HG03457 (cell line): ENCODE results near the gene HSPG2.

Source experiments
- ATAC-seq: cut with Tn5 transposase; IDR thresholded peaks from one replicate; pipeline ENCODE4 v1.9.1; 2021; ENCODE audit warnings: moderate number of reproducible peaks; ENCODE audit not compliant: unreplicated experiment

The HSPG2 gene

DNA sequence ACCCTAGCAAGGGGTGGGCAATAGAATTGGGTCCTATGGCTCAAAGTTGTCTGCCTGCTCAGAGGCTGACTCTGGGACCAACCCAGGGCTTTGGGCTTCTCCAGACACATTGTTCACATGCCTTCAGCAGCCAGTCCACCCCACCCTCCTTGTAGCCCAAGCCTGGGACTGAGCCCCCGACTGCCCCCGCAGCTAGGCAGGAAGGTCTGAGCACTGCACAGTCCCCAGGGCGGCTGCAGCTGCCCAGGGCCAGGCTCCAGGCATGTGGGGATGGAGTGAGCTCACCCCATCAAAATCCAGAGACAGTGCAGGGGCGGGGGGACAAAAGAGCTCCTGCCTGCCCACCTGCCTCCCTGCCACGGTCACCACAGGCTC, 35.6 kb downstream of the HSPG2 start:
- ATAC-seq: no peak

DNA sequence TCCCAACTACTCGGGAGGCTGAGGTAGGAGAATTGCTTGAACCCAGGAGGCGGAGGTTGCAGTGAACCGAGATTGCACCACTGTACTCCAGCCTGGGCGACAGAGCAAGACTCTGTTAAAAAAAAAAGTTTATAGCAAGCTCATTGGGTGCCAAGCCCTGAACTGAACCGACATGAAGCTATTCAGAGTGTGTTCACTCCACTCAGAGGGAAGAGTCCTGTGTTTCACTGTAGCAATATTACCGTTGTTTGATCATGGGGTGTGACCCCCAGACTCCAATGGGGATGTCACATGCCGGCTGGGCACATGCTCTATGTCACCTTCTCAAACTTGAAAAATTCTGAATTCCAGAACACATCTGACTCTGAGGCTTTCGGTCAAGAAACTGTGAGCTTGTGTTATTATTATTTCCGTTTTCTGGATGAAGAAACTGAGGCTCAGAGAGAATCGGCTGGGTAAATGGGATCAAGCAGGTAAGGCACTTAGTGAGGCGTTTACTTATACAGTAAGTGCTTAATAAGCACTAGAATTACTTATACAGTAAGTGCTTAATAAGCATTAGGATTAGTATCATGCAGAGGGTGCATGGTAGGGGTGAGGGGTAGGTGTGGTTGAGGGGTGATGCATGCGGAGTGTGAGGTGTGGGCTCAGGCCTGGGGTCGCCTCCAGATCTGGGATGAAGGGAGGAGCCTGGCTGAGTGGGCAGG, 36.2 kb downstream of the HSPG2 start:
- no peak for ATAC-seq

DNA sequence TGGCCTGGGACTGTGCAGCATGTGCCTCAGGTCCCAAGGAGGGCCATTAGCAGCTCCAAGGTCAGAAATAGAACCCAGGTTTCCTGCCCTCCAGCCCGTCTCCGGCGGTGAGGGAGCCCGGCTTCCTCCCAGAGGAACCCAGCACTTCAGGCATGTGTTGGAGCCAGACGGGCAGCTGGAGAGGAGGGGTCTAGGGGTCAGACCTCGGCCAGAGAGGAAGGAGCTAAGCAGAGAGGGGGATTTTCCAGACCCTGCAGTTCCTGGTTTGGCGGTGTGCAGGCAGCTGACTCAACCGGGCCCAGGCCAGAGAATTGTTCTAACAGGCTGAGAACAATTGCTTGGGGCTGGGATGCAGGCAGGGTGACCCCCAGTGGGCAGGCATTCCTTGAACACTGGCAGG, 37.1 kb downstream of the HSPG2 start:
- no peak for ATAC-seq

DNA sequence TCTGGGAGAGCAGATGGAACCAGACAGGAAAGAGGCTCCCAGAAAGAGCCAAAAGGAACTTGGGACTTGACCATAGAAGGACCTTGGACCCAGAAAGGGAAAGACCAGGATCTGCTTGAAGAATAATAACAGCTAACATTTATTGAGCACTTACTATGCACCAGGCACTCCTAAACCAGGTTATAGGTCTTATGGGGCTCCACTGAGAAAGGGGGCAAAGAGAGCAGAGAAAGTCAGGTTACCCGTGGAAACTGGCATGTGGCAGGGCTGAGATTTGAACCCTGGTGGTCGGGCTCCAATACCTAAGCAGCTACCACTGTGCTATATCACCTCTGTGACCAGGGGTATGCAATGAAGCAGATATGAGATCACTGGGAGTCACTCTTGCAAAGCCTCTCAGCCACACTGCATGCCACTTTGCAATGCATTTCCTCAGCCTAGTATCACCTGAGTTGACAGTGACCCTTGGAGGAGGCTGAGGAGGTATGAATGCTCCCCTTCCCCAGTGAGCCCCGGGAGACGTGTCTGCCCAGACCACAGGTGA, 37.8 kb downstream of the HSPG2 start:
- no peak for ATAC-seq

DNA sequence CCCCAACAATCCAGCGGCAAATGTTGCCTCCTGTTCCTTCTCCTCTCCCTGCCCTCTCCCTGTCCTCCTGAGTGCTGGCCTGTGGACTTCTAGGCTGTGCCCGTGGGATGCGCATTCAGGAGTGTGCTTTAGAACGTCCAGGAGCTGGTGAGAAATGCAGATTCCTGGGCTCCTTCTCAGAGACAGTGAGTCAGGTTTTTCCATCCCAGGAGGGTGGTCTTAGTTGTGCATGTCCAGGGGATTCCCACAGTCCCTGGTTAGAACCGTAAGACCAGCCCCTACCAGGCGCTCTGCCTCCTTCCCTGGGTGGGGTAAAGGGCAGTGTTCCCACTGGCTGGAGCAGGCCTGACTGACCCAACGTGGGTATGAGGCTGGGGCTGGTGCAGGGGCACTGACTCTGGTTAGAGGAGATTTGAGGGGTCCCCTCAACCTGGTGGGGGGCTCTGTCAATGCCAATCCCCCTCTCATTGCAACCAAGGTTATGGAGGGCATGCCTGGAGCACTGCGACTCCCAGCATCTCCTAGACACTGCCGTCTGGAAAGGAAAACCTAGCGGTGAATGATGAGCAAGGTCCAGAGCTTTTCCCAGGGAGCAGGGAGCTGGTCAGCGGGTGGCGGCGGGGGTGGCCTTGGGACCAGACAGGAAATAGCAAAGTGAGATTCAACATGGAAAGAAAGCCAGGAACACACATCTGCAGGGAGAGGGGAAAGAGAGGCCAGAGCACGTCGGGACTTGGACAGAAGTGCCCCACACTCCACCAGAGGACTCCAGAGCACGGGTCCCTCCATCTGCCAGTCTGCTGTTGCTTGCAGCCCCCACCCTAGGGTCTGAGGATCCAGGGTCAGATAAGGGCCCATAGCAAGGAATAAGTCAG, 38.5 kb downstream of the HSPG2 start:
- ATAC-seq: no peak

DNA sequence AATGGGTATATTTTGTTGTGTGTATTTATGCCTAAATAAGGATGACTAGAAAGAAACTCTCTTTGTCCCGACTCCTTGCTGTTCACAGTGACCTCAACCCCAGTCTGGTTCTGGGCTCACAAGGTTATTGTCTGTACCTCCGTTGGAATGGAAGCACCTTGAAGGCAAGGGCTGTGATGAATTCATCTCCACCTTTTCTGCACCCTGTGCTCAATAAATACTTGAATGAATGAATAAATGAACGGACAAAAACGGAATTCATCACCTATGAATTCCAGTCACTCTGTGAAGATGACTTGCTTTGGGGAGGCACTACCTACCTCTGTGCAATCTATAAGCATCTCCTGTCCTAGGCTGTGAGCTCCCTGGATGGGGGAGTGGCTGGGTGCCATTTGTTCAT, 39.3 kb downstream of the HSPG2 start:
- no peak for ATAC-seq

DNA sequence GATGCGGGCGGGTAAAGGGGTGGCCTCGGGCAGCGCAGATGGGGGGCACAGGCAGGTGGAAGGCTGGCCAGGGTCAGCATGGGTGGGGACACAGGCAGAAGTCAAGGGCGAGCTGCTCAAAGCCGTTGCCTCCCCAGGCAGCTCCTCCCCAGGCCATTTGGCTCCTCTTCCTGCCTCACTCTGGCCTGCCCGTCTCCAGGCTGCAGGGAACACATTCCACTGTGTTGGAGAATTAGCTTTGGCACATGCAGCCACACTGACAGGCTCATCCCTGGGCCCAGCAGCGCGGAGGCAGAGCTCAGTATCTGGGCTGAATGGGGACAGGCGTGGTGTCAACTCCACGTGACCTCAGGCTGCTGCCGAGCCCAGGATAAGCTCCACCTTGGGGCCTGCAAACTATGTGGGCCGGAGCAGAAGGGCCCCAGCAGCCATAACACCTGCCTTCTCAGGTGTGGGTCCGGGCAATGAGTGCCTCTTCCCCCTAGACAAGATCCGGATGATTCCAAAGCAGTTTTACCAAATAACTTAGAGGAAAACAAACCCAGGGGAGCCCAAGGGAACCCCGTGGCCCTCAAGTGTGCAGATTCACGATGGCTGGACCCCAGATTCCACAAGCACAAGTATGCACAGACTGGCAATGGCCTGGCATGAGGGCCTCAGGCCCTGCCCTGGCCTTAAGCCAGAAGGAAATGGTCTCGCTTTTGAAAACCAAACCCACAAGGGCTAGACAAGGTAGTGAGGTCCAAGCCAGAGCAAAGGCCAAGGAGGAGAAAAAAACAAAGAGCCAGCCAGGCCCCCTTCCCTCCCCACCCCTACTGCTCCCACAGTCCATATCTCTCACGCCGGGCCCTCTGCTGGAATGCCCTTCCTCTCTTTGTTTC, 40.2 kb downstream of the HSPG2 start:
- no peak for ATAC-seq

DNA sequence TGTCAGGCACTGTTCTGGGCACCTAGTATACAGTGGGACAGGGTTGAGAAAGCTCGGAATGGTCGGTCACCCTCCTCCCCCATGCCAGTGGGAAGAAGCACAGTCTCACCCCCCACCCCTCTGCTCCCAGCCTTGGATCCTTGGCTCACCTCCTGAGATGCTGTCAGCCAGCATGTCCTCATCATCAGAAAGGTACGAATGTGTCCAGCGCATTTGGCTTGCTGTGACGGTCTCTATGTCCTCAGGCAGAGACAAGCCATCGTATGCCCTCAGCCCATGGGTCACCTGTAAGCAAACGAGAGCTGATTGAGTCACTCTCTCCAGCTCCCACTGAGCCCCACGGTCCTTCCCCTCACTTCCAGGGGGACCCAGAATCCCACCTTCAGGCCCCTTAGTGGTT, 41.1 kb downstream of the HSPG2 start:
- ATAC-seq: no peak

DNA sequence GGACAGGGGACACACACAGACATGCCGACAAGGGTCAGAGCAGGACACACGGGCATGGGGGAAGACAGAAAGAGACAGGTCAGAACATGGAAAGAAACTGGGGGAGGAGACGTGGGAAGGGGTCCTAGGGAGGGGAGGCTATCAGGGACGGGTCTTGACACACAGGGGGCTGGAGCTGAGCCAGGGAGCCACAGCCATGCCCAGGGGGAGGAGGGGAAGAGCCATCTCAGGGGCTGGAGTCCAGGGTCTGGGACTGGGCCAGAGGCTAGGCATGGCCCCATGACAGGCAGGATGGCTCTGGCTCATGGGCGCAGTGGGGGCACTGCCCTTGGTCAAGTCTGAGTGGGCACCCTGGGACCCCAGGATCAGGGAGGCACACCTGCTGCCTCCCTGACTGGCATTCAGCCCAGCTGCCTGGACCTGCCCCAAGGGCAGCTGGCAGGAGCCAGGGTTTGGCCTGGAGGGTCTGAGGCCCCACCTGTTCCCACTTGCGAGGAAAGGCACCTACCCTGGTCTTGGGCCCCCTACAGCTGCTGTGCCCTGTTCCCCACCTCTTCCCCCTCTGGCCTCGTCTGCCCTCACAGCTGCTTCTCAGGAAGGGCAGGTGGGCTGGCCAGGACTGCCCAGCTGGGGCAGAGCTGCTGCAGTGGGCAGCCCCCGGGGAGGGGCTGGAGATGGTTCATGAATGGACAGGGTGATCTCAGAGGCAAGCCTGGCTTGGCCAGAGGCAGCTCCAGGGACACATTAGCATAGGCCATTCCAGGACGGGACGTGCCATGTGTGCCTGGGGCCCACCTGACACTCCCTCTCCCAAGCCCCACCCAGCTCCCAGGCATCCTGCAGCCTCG, 42.9 kb downstream of the HSPG2 start:
- no peak for ATAC-seq

DNA sequence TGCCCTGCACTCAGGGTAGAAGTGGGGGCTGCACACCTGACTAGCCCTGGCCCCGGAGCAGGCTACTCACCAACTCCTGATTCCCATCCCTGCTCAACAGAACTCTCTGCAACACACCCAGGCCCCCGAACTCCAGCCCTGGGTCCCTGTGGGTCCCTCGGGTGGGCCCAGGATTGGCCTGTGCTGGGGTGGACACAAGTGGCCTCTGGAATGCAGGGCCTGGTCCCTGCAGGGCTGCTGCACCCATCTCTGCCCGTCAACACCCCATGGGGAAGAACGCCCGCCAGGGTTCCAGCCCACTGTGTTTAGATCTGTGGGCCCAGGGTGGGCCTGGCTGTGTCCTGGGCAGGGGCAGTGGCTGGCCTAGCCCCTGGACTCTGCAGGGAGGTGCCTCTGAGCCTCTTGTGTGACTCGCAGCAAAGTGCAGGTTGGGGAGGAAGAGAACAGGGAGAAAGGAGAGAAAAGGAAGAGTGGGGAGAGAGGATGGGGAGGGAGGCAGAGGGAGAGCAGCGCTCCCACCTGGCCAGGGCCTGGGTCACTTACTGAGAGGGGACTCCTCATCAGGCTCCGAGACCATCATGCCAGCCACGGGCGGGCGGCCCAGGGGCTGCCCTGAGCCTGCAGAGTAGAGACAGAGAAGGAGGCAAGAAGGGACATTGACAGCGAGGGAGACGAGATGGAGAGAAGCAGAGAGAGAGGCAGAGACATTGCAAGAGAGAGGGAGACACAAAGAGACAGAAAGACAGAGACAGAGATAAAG, 43.9 kb downstream of the HSPG2 start:
- ATAC-seq: no peak

DNA sequence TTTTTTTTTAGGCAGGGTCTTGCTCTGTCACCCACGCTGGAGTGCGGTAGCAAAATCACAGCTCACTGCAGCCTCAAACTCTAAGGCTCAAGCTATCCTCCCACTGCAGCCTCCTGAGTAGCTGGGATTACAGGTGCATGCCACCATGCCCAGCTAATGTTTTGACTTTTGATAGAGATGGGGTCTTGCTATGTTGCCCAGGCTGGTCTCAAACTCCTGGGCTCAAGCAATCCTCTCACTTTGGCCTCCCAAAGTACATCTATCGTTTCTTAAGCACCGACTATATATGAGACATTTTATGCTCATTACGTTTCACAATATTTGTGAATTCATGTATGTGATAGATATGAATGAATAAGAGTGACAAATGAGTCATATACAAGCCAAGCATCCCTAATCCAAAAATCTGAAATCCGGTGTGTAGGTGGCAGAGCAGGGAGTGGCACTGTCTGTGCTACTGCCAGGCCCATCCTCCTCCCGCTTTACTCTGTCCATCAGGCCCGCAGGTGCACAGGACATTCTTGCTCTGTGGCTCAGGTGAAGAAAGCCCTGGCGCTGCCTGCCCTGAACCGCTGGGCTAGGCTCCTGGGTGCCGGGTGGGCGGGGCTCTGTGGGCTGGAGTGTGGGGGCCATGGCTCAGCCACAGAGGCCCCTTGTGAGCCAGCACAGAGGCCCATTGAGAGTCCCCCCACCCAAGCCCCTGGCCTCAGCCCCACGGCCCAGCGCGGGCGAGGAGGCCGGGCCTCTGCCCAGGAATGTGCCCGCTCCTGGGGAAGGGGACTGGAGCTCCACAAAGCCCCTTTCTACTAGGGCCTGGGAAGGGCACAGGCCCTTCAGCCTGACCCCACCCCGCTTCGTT, 45.3 kb downstream of the HSPG2 start:
- ATAC-seq: no peak

DNA sequence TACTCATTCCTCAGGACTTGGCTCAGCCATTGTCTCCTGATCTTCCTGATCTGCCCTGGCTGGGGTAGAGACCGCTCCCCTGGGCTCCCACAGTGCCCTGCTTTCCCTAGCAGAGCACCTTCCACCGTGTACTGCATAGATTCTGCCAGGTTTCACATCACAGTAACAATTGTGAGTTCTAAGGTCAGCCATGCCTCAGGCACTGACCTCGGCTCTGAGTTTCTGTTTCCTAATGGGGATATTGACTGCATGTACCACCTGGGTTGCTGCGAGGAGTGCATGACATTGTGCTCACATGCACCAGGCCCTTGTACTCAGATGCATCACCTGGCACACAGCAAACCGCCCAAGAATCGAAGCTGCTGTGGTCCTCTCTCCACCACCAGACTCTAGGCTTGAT, 46.0 kb downstream of the HSPG2 start:
- ATAC-seq: no peak

DNA sequence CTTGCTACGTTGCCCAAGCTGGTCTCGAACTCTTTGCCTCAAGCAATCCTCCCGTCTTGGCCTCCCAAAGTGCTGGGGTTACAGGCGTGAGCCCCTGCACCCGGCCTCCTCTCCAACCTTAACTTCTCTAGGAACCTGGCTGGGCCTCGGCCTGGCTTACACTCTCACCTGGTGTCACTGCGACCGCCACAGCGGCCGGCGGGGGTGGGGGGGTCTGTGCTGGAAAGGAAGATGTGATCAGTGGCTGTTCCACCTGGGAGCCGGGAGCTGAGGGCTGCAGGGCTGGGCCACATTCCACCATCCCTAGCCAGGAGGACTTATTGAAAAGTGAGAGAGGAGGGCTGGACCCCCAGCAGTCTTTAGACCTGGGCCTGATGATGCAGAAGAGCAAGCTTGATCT, 48.6 kb downstream of the HSPG2 start:
- no peak for ATAC-seq

DNA sequence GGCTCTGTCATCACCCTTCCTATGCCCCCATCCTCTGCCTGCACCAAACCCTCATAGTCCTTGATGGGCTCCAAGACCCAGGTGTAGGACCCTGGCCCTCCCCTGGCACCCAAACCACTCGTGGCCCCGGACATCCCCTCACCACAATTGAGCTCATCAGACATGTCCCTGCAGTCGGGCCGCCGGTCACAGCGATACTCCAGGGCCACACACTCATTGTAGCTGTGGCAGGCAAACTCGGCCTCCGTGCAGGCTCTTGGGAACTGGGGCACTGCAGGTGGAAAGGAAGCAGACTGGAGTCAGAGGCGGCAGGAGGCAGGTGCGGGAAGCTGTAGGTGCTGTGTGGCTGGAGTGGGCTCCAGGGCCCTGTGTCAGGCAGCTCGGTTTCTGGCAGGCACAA, 49.3 kb downstream of the HSPG2 start:
- ATAC-seq: no peak

DNA sequence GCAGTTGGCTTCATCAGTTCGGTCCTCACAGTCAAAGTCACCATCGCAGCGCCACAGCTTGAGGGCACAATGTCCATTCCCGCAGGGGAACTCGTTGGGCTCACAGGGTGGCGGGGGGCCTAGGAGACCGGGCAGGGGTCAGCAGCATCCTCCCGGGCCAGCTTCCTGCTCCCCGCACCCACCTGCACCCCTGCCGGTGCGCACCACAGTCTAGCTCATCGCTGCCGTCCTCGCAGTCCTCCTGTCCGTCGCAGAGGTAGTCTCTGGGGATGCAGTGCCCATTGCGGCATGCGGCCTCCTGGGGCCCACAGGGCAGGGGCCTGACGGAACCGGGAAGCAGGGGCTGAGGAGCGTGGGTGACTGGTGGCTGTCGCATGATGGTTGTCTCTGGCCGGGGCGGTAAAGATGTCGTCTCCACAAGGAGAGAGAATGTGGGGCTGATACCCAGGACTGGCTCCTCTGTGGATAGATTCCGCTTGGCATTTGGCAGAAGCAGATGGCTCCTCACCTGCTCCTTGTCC, 49.8 kb downstream of the HSPG2 start:
- ATAC-seq: no peak

DNA sequence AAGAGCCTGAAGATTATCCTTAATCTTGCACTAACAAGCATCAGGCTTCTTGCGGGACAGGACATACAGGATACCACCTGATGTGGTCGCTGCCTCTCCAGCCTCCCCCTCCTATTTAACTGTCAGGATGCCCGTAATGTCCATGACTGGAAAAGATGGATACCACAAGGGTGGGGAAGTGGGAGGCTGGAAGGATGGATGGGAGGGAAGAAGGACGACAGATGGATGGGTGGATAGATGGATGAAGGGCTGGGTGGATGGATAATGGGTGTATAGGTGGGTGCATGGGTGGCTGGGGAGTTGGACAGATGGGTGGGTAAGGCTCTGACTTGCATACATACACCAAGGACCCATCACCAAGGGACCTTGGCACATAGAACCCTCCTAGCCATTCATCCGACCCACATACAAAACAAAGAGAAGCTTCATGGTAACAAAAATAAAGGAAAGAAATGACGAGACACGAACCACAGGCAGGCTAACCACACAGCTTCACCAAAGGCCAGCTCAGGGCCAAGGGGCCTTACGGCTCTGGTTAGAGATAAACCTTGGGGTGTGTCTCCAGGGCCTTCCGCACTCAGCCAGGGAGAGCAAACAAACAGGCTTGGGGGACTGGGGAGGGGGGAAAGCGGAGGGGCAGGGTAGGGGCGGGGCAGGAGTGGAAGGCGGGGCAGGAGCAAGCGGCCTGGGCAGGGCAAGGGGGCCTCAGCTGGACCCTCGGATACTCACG, 50.5 kb downstream of the HSPG2 start:
- ATAC-seq: no peak

DNA sequence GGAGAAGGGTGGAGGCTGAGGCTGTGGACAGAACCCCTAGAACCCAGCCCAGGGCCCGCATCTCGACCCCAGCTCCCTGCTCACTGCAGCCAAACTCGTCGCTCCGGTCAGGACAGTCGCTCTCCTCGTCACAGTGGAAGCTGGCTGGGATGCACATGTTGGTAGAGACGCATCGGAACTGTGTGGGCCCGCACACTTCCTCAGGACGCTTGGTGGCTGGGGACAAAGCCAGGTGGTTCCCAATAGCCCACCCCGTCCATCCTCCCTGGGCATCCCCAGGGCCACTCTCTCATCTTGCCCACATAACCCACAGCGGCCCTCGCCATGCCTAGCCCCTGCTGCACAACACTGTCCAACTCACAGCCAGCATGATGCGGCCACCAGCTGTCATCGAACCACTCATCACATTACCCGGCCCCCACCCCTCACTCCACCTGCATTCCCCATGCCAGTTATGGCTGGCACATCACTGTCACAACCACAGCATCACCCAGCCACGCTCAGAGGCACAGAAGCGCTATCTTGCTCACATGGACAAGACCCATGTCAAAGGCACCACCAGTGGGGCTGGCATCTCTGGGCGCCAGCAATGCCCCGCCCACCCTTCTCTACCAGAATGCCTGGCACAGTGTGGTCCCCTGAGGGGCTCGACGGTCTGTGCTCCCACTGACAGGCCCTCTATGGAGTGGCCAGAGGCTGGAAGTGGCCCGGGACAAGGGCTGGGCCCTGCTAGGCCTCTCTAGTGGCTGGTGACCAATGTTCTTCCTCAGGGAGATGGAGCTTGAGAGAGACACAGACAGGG, 51.7 kb downstream of the HSPG2 start:
- no peak for ATAC-seq
